NCI-H1092 (cell line): Measurements from ENCODE around the gene GOLGA6C.
"Not testable (repeated sequence)": the region's sequence is repeated elsewhere in the genome, so short reads cannot be mapped to it uniquely, and the experiment has no call there.

Experiments
- DNase-seq: peaks from one replicate; lab custom pipeline; 2025; lab: John Stamatoyannopoulos, UW

GOLGA6C gene

DNA sequence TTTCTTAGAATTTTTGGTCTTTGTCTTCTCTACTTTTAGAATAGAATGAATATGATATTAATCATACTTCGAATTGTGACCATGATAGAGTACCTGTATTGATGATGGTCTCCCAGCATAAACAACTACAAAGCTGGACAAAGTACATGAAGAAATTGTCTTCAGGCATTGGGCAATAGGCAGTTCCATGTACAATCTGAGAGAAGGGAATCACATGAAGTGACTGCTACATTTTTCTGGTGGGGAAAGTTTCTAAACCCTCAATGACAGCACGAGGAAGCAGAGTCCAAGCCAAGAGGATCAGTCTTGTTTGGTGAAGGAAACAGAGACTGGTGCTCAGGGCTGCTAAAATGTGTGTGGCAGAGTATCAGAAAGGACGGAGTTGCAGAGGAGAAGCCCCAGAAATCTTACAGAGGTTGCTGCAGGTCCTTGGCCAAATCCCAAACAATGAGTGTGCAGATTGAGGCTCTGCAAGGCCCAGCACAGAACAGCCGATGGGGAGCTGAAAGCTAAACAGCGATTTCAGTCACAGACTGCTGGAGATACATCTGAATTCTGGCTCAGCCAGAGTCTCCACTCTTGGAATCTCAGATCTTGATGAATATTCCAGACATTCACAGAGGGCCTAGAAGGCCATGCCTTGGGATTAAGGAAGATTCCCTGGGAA is 61.2 kb downstream of the GOLGA6C start:
- not testable (repeated sequence) for DNase-seq
